Renal pelvis (tissue), 3 donors: ENCODE results near the gene FADS2. TPM values are rescaled to one million over a fixed set of nuclear protein-coding genes. Genes with fewer than 3 reads are reported as not detected.

Experiments
- polyA plus RNA-seq, 3 donors: library from polyadenylated mRNA; unstranded; fragments of 120-200 nt; gene quantifications; one replicate each; pipeline ENCODE4 v1.2.1, GENCODE V29; 2013; ENCODE audit not compliant: insufficient read length in 3 of 3

Gene FADS2
- polyA plus RNA-seq, 3 donors = 105 to 148 (median 111) TPM

Other genes with a start within 250 kb of the FADS2 start
- gene SYT7, start 247.2 kb upstream of the FADS2 start, polyA plus RNA-seq = 1 to 10 TPM; 5.0 to 6.5 (median 5.0) TPM
- 1 to 10 TPM; 4.5 to 5.6 (median 4.8) TPM for gene DAGLA, start 147.9 kb upstream of the FADS2 start, polyA plus RNA-seq
- 10 to 100 TPM; 23.7 to 30.0 (median 28.2) TPM for gene MYRF, start 75.7 kb upstream of the FADS2 start, polyA plus RNA-seq
- gene TMEM258, start 35.7 kb upstream of the FADS2 start, polyA plus RNA-seq = 100 to 1,000 TPM; 165 to 180 (median 167) TPM
- gene FEN1, start 35.4 kb upstream of the FADS2 start, polyA plus RNA-seq = 10 to 100 TPM; 37.3 to 47.6 (median 38.9) TPM
- gene FADS1, start 11.3 kb upstream of the FADS2 start, polyA plus RNA-seq = 10 to 100 TPM; 45.9 to 53.5 (median 46.5) TPM
- 10 to 100 TPM; 16.7 to 22.2 (median 20.0) TPM for gene FADS3, start 63.2 kb downstream of the FADS2 start, polyA plus RNA-seq
- 10 to 100 TPM; 24.2 to 31.3 (median 27.1) TPM for gene RAB3IL1, start 89.3 kb downstream of the FADS2 start, polyA plus RNA-seq
- 1 to 10 TPM; 5.1 to 6.3 (median 5.3) TPM for gene BEST1, start 122.1 kb downstream of the FADS2 start, polyA plus RNA-seq
- gene FTH1, start 139.3 kb downstream of the FADS2 start, polyA plus RNA-seq = 1,000 to 10,000 TPM; 2,137 to 2,536 (median 2,180) TPM